A549 (cell line): ENCODE data around the gene PTPRK. TPM values are rescaled to one million over a fixed set of nuclear protein-coding genes. Genes with fewer than 3 reads are reported as not detected.

Source experiments
- ATAC-seq, 2 experiments: fragments of 200-7000 bp in 1 of 2; fragments of >200 bp in 1 of 2; cut with Nextera tagmentation in 1 of 2; cut with Tn5 transposase in 1 of 2; 3 replicates each; pipeline versions ENCODE4 v1.8.0 to v1.9.1; 2018 to 2020; ENCODE audit warnings: mild to moderate bottlenecking in 1 of 2, moderate library complexity in 1 of 2
- CTCF ChIA-PET: fragments of 300-600 bp; sonication (Branson Sonifier 250); formaldehyde crosslinking; extraction: SDS; loops from one replicate; lab custom pipeline; 2021; ENCODE audit warnings: antibody characterized with exemption, inconsistent platforms; lab: Yijun Ruan, JAX
- POLR2A ChIA-PET: fragments of 350-600 bp; formaldehyde crosslinking; extraction: SDS; loops from one replicate; lab custom pipeline; 2021; ENCODE audit warnings: antibody characterized with exemption, inconsistent platforms; lab: Yijun Ruan, JAX
- DNase-seq, 2 experiments: peaks; one replicate each; pipeline versions ENCODE4 v3.0.0 to v3.0.0-alpha.2; 2011 to 2016; ENCODE audit warnings: low read depth in 1 of 2, low spot score in 1 of 2
- FAIRE-seq: peaks from 2 replicates; lab custom pipeline; 2011; peaks lifted over from hg19 to GRCh38; lab: Jason Lieb, UNC
- H3K27ac ChIP-seq, 2 experiments: fragments of >200 bp; sonication (Bioruptor Twin); formaldehyde crosslinking; 3 replicates each; pipeline ENCODE4 v1.5.1; 2016 to 2017
- H3K4me1 ChIP-seq: fragments of >200 bp; sonication (Bioruptor Twin); formaldehyde crosslinking; 3 replicates; pipeline ENCODE4 v1.6.1; 2016
- H3K4me2 ChIP-seq: fragments of >200 bp; sonication (Bioruptor Twin); formaldehyde crosslinking; 3 replicates; pipeline ENCODE4 v1.6.1; 2016
- H3K4me3 ChIP-seq: fragments of >200 bp; sonication (Bioruptor Twin); formaldehyde crosslinking; 3 replicates; pipeline ENCODE4 v1.5.1; 2016
- H3K9me3 ChIP-seq: fragments of >200 bp; sonication (Bioruptor Twin); formaldehyde crosslinking; 3 replicates; pipeline ENCODE4 v1.6.1; 2016
- ATOH8 ChIP-seq: fragments of 250-450 bp; sonication (Bioruptor Pico); IDR thresholded peaks from 2 replicates; pipeline ENCODE4 v1.5.0; 2020; ENCODE audit warnings: low read depth, mild to moderate bottlenecking, moderate library complexity
- BCL3 ChIP-seq: fragments of >200 bp; sonication (Bioruptor Twin); formaldehyde crosslinking; IDR thresholded peaks from 3 replicates; pipeline ENCODE4 v1.6.1; 2016
- BHLHE40 ChIP-seq: IDR thresholded peaks from 2 replicates; pipeline ENCODE4 v1.6.1; 2012; ENCODE audit warnings: low read depth, low read length, inconsistent platforms
- CEBPB ChIP-seq, 2 experiments: fragments of >200 bp in 1 of 2; sonication (Bioruptor Twin) in 1 of 2; formaldehyde crosslinking in 1 of 2; IDR thresholded peaks; 2 replicates each; pipeline ENCODE4 v1.6.1; 2012 to 2016
- CHD2 ChIP-seq: fragments of 150-350 bp; IDR thresholded peaks from 2 replicates; pipeline ENCODE4 v1.6.1; 2014; ENCODE audit warnings: low read length; ENCODE audit not compliant: partially characterized antibody
- CHD4 ChIP-seq: fragments of 200-600 bp; sonication (generic); IDR thresholded peaks from 2 replicates; pipeline ENCODE4 v1.6.1; 2016; ENCODE audit warnings: antibody characterized with exemption, mild to moderate bottlenecking, borderline replicate concordance
- E2F6 ChIP-seq: IDR thresholded peaks from 2 replicates; pipeline ENCODE4 v1.6.1; 2012; ENCODE audit warnings: low read depth, borderline replicate concordance
- ESRRA ChIP-seq: fragments of 150-350 bp; IDR thresholded peaks from 2 replicates; pipeline ENCODE4 v1.6.1; 2014; ENCODE audit warnings: mild to moderate bottlenecking, low read length, borderline replicate concordance
- FOSB ChIP-seq: fragments of 250-450 bp; sonication (Bioruptor Pico); IDR thresholded peaks from 2 replicates; pipeline ENCODE4 v1.5.0; 2020; ENCODE audit warnings: mild to moderate bottlenecking, moderate library complexity
- HDAC2 ChIP-seq: fragments of 200-600 bp; sonication (generic); IDR thresholded peaks from 2 replicates; pipeline ENCODE4 v1.6.1; 2016
- HES2 ChIP-seq: fragments of >200 bp; sonication (Bioruptor Twin); formaldehyde crosslinking; IDR thresholded peaks from 2 replicates; pipeline ENCODE4 v1.6.1; 2016
- HEYL ChIP-seq: fragments of 250-450 bp; sonication (Bioruptor Pico); IDR thresholded peaks from 2 replicates; pipeline ENCODE4 v1.8.0; 2021; ENCODE audit warnings: mild to moderate bottlenecking, moderate library complexity
- HOXB13 ChIP-seq: fragments of 250-450 bp; sonication (Bioruptor Pico); IDR thresholded peaks from 2 replicates; pipeline ENCODE4 v1.5.0; 2020; ENCODE audit warnings: low read depth, mild to moderate bottlenecking, moderate library complexity
- JUN ChIP-seq, 2 experiments: fragments of >200 bp; sonication (Bioruptor Twin); formaldehyde crosslinking; IDR thresholded peaks; 2 replicates in 1 of 2; 3 replicates in 1 of 2; pipeline ENCODE4 v1.6.1; 2016 to 2017
- JUNB ChIP-seq: fragments of >200 bp; sonication (Bioruptor Twin); formaldehyde crosslinking; IDR thresholded peaks from 2 replicates; pipeline ENCODE4 v1.6.1; 2016
- KDM5A ChIP-seq: fragments of 200-600 bp; sonication (generic); IDR thresholded peaks from 2 replicates; pipeline ENCODE4 v1.6.1; 2016; ENCODE audit warnings: antibody characterized with exemption, mild to moderate bottlenecking
- MYC ChIP-seq: IDR thresholded peaks from 2 replicates; pipeline ENCODE4 v1.6.1; 2012; ENCODE audit warnings: mild to moderate bottlenecking, inconsistent platforms, low read length, improper control_type of control experiment, borderline replicate concordance
- NFE2L2 ChIP-seq: fragments of 150-350 bp; conservative IDR thresholded peaks from 2 replicates; pipeline ENCODE4 v1.6.1; 2014; ENCODE audit warnings: low read length
- NPAS2 ChIP-seq: fragments of 250-450 bp; sonication (Bioruptor Pico); IDR thresholded peaks from 2 replicates; pipeline ENCODE4 v1.8.0; 2022; ENCODE audit warnings: mild to moderate bottlenecking, moderate library complexity, borderline replicate concordance
- NR3C1 ChIP-seq: fragments of >200 bp; sonication (Bioruptor Twin); formaldehyde crosslinking; IDR thresholded peaks from 3 replicates; pipeline ENCODE4 v1.6.1; 2017
- PBX3 ChIP-seq: IDR thresholded peaks from 2 replicates; pipeline ENCODE4 v1.6.1; 2012
- PHF8 ChIP-seq: fragments of 200-600 bp; sonication (generic); IDR thresholded peaks from 2 replicates; pipeline ENCODE4 v1.6.1; 2016; ENCODE audit warnings: low read depth, mild to moderate bottlenecking, antibody characterized with exemption, moderate library complexity, borderline replicate concordance
- POLR2AphosphoS2 ChIP-seq: conservative IDR thresholded peaks from 2 replicates; pipeline ENCODE4 v1.6.1; 2012; ENCODE audit warnings: low read length, improper control_type of control experiment, inconsistent platforms
- RAD21 ChIP-seq, 2 experiments: fragments of >200 bp in 1 of 2; sonication (Bioruptor Twin) in 1 of 2; formaldehyde crosslinking in 1 of 2; IDR thresholded peaks in 1 of 2; conservative IDR thresholded peaks in 1 of 2; 2 replicates in 1 of 2; 3 replicates in 1 of 2; pipeline ENCODE4 v1.6.1; 2012 to 2018; ENCODE audit warnings: inconsistent platforms in 1 of 2
- RARB ChIP-seq: fragments of 250-450 bp; sonication (Bioruptor Pico); IDR thresholded peaks from 2 replicates; pipeline ENCODE4 v1.8.0; 2021; ENCODE audit warnings: mild to moderate bottlenecking, moderate library complexity
- RCOR1 ChIP-seq: fragments of 150-350 bp; IDR thresholded peaks from 2 replicates; pipeline ENCODE4 v1.6.1; 2014; ENCODE audit warnings: antibody characterized with exemption, low read length, low read depth
- RFX5 ChIP-seq: fragments of 450-650 bp; IDR thresholded peaks from 2 replicates; pipeline ENCODE4 v1.7.1; 2014; ENCODE audit warnings: antibody characterized with exemption, mild to moderate bottlenecking, moderate library complexity
- RNF2 ChIP-seq: fragments of 200-600 bp; sonication (generic); IDR thresholded peaks from 2 replicates; pipeline ENCODE4 v1.6.1; 2016; ENCODE audit warnings: low read depth, mild to moderate bottlenecking, antibody characterized with exemption, moderate library complexity, borderline replicate concordance
- SREBF2 ChIP-seq: fragments of 450-650 bp; IDR thresholded peaks from 2 replicates; pipeline ENCODE4 v1.6.1; 2014; ENCODE audit warnings: mild to moderate bottlenecking, moderate library complexity
- TFCP2L1 ChIP-seq: fragments of 250-450 bp; sonication (Bioruptor Pico); IDR thresholded peaks from 2 replicates; pipeline ENCODE4 v1.5.0; 2021; ENCODE audit warnings: mild to moderate bottlenecking
- TP53 ChIP-seq: fragments of 250-450 bp; sonication (Bioruptor Pico); IDR thresholded peaks from 2 replicates; pipeline ENCODE4 v1.5.0; 2021; ENCODE audit warnings: mild to moderate bottlenecking, moderate library complexity
- ZFP36 ChIP-seq: fragments of 450-650 bp; IDR thresholded peaks from 2 replicates; pipeline ENCODE4 v1.6.1; 2014; ENCODE audit warnings: borderline replicate concordance; ENCODE audit not compliant: partially characterized antibody
- WGBS: methylation state at CpG from one replicate; pipeline ENCODE4 v1.1.6; 2017; ENCODE audit errors: missing lambda C conversion rate; 5-methylcytosine and 5-hydroxymethylcytosine counted together
- polyA plus RNA-seq, 4 experiments: library from polyadenylated mRNA; depleted of rRNA in 3 of 4; stranded (reverse); fragments of >200 nt; fragmentation: RNase III in 1 of 4; extraction: RNeasy Plus Mini Kit Qiagen cat#74134 plus additional on column Dnase treatment in 1 of 4; gene quantifications; 2 replicates in 3 of 4; 3 replicates in 1 of 4; pipeline ENCODE4 v1.2.3, GENCODE V29; 2011 to 2017

Gene PTPRK
- polyA plus RNA-seq, 2 of the 4 experiments (the other 2 are of a cell fraction), result 14.4 to 16.1 TPM

GRCh38 chr6:128316258-128316929, 204.0 kb downstream of the PTPRK start:
- H3K4me1 ChIP-seq, result no peaks in the 10 kb centered on the region
- POLR2A ChIA-PET, result no interaction called here
- no peak overlapping the region for H3K4me2 ChIP-seq
- 91% methylated on average over 8 of the region's 8 CpGs for WGBS
- no peak overlapping the region for H3K4me3 ChIP-seq
- no peak for FAIRE-seq
- H3K9me3 ChIP-seq, result no peaks in the 10 kb centered on the region
- no peak overlapping the region for H3K27ac ChIP-seq
- CTCF ChIA-PET, result no interaction called here
- DNase-seq, result no peak
- no peak for TF ChIP-seq FOSB (CRISPR knock-in tag)
- no peak for TF ChIP-seq HEYL (CRISPR knock-in tag)
- no peak for TF ChIP-seq RARB (CRISPR knock-in tag)
- no peak for TF ChIP-seq HOXB13 (CRISPR knock-in tag)
- no peak for TF ChIP-seq CHD2
- TF ChIP-seq ZFP36, result no peak
- TF ChIP-seq ATOH8 (CRISPR knock-in tag), result no peak
- TF ChIP-seq SREBF2, result no peak
- ATAC-seq, result no peak

- Histone ChIP-seq H3K4me2 (no peak overlapping the region), H3K4me1 (no peaks in the 10 kb centered on the region), H3K9me3 (no peaks in the 10 kb centered on the region), H3K4me3 (no peak overlapping the region), H3K27ac (no peak overlapping the region)
- DNase-seq, result no peak
- POLR2A ChIA-PET, result no interaction called here
- no peak for FAIRE-seq
- TF ChIP-seq RCOR1 (no peak), HES2 (no peak), HOXB13 (CRISPR knock-in tag) (no peak), JUN (IDR thresholded peaks at IDR 0.05) (no peak), PHF8 (no peak), E2F6 (no peak), BHLHE40 (no peak), NPAS2 (no peak), POLR2AphosphoS2 (no peak), NR3C1 (no peak), JUNB (no peak), TFCP2L1 (CRISPR knock-in tag) (no peak), NFE2L2 (no peak), PBX3 (no peak), FOSB (CRISPR knock-in tag) (no peak)
- CTCF ChIA-PET, result no interaction called here
- ATAC-seq, result no peak
These were observed 206.2 kb downstream of the PTPRK start for GRCh38 chr6:128314190-128314589.

- Histone ChIP-seq H3K9me3 (no peaks in the 10 kb centered on the region), H3K4me1 (no peaks in the 10 kb centered on the region), H3K4me2 (no peak overlapping the region), H3K4me3 (no peak overlapping the region), H3K27ac (no peak overlapping the region)
- DNase-seq (no peak), ATAC-seq (no peak), FAIRE-seq (no peak)
- ChIA-PET CTCF (no interaction called here), POLR2A (no interaction called here)
- TF ChIP-seq JUN (IDR thresholded peaks at IDR 0.05) (no peak), CHD4 (no peak), TP53 (CRISPR knock-in tag) (no peak), MYC (no peak), CEBPB (IDR thresholded peaks at IDR 0.05) (no peak), HEYL (CRISPR knock-in tag) (no peak), KDM5A (no peak), RFX5 (no peak), NR3C1 (no peak), BCL3 (no peak), FOSB (CRISPR knock-in tag) (no peak), ESRRA (no peak), RAD21 (conservative IDR thresholded peaks at IDR 0.05 in 1 of 2, IDR thresholded peaks at IDR 0.05 in 1 of 2) (no peak), RNF2 (no peak), SREBF2 (no peak), HDAC2 (no peak)
- WGBS, result 90% methylated on average over 3 of the region's 3 CpGs
These were observed 208.3 kb downstream of the PTPRK start for GRCh38 chr6:128311944-128312570.
